ENCODE measurements around the gene CDH4.

GRCh38 chr20:61857414-61857775, 605.3 kb downstream of the CDH4 start:
- TF ChIP-seq CTCF (conservative IDR thresholded peaks at IDR 0.05) (no peak), EZH2 (IDR thresholded peaks at IDR 0.05; ENCODE audit: low read depth) (no peak)
